ENCODE data around the gene TSHR.

DNA sequence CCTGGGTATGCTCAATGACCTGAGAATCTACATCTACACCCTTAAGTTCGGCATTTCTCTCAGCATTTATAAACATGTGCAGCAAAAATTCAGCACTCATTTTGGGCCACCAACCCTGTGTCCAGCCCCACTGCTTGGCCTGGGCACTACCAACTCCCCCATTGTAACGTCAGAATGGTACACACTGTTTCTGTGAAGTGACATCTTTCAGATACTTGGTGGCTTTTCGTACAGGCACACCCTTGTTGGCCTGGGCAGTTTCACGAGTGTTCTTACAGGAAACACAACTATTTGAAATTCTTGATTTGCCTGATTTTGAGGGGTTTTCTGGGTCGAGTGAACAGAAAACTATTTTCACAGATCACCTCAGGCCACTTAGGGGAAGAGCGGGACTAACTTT lies 46.0 kb downstream of the TSHR start:
- TF ChIP-seq POLR2A (IDR thresholded peaks at IDR 0.05; ENCODE audit: low read depth, low read length) (no peak), POLR2AphosphoS5 (IDR thresholded peaks at IDR 0.05; ENCODE audit: low read depth, low read length) (no peak)
